HAP-1 (cell line): ENCODE measurements around the gene HTATSF1.

ENCODE experiments used
- DNase-seq, 2 experiments: peaks; one replicate each; pipeline ENCODE4 v3.0.0-alpha.2; 2016 to 2020; ENCODE audit warnings: low spot score in 2 of 2
- H3K27me3 ChIP-seq: fragments of 250-450 bp; sonication (Bioruptor Pico); 2 replicates; pipeline ENCODE4 v1.5.1; 2020; ENCODE audit warnings: low read depth, mild to moderate bottlenecking, moderate library complexity
- H3K36me3 ChIP-seq: fragments of 250-450 bp; sonication (Bioruptor Pico); replicated peaks from 2 replicates; pipeline ENCODE4 v1.5.1; 2020; ENCODE audit warnings: mild to moderate bottlenecking
- H3K4me1 ChIP-seq: fragments of 250-450 bp; sonication (Bioruptor Pico); 2 replicates; pipeline ENCODE4 v1.5.1; 2020; ENCODE audit warnings: mild to moderate bottlenecking
- H3K4me3 ChIP-seq: fragments of 250-450 bp; sonication (Bioruptor Pico); 2 replicates; pipeline ENCODE4 v1.5.1; 2020; ENCODE audit warnings: mild to moderate bottlenecking, moderate library complexity
- H3K9me3 ChIP-seq: fragments of 250-450 bp; sonication (Bioruptor Pico); 2 replicates; pipeline ENCODE4 v1.5.1; 2020; ENCODE audit warnings: mild to moderate bottlenecking, moderate library complexity
- in situ Hi-C: fragments of 300-500 bp; cut with MboI; formaldehyde crosslinking; loops from 3 replicates; pipeline ENCODE4 v1.14.3; 2020; ENCODE audit warnings: low sequenced_read_pairs, inconsistent platforms, mixed read lengths

The HTATSF1 gene

GRCh38 chrX:136476501-136476900, 20.9 kb upstream of the HTATSF1 start:
- Histone ChIP-seq H3K9me3 (no peaks in the 10 kb centered on the region), H3K4me1 (0 out of 2 replicates have a peak, but pooled peaks cover 6% of the 10 kb centered on the region), H3K4me3 (no peak overlapping the region), H3K36me3 (no peaks in the 10 kb centered on the region), H3K27me3 (no peaks in the 10 kb centered on the region)
- no peak for DNase-seq
- in situ Hi-C loops = no loop called here

GRCh38 chrX:136477026-136477425, 20.4 kb upstream of the HTATSF1 start:
- Histone ChIP-seq H3K9me3 (no peaks in the 10 kb centered on the region), H3K27me3 (no peaks in the 10 kb centered on the region), H3K4me3 (no peak overlapping the region), H3K4me1 (0 out of 2 replicates have a peak, but pooled peaks cover 6% of the 10 kb centered on the region), H3K36me3 (no peaks in the 10 kb centered on the region)
- in situ Hi-C loops = no loop called here
- DNase-seq = peak; percentile 20 to 55

- Histone ChIP-seq H3K27me3 (peaks cover 4% of the 10 kb centered on the region), H3K36me3 (no peaks in the 10 kb centered on the region), H3K4me3 (no peak overlapping the region), H3K4me1 (0 out of 2 replicates have a peak, but pooled peaks cover 6% of the 10 kb centered on the region), H3K9me3 (no peaks in the 10 kb centered on the region)
- in situ Hi-C loops = no loop called here
- DNase-seq = peak; percentile 52 to 54
These were observed 17.0 kb upstream of the HTATSF1 start for GRCh38 chrX:136480383-136480782.

- Histone ChIP-seq H3K4me1 (no peaks in the 10 kb centered on the region), H3K9me3 (no peaks in the 10 kb centered on the region), H3K27me3 (peaks cover 38% of the 10 kb centered on the region), H3K36me3 (no peaks in the 10 kb centered on the region), H3K4me3 (no peak within 1 kb of the TSS)
- no peak for DNase-seq
- in situ Hi-C loops = no loop called here
These were observed 9.7 kb upstream of the HTATSF1 start, which contains the start of gene BRS3 for GRCh38 chrX:136487647-136488046. Gene BRS3, plus strand, starts transcription at chrX:136487947. Its CDS starts 168 bp downstream, at chrX:136488115.

- in situ Hi-C loops = no loop called here
- Histone ChIP-seq H3K9me3 (no peaks in the 10 kb centered on the region), H3K27me3 (peaks cover 38% of the 10 kb centered on the region), H3K36me3 (no peaks in the 10 kb centered on the region), H3K4me1 (no peaks in the 10 kb centered on the region), H3K4me3 (no peak overlapping the region)
- no peak for DNase-seq
These were observed 8.7 kb upstream of the HTATSF1 start for GRCh38 chrX:136488706-136489105.

GRCh38 chrX:136491832-136492231, 5.6 kb upstream of the HTATSF1 start:
- Histone ChIP-seq H3K4me3 (no peak overlapping the region), H3K4me1 (peaks cover 5% of the 10 kb centered on the region), H3K36me3 (no peaks in the 10 kb centered on the region), H3K9me3 (no peaks in the 10 kb centered on the region), H3K27me3 (peaks cover 31% of the 10 kb centered on the region)
- in situ Hi-C loops = no loop called here
- no peak for DNase-seq

- no peak overlapping the region for H3K4me3 ChIP-seq
- H3K27me3 ChIP-seq = peaks cover 28% of the 10 kb centered on the region
- H3K36me3 ChIP-seq = no peaks in the 10 kb centered on the region
- peaks cover 5% of the 10 kb centered on the region for H3K4me1 ChIP-seq
- no peak for DNase-seq
- in situ Hi-C loops = no loop called here
- H3K9me3 ChIP-seq = no peaks in the 10 kb centered on the region
These were observed 4.4 kb upstream of the HTATSF1 start for GRCh38 chrX:136493011-136493410.

GRCh38 chrX:136495043-136495442, 2.3 kb upstream of the HTATSF1 start:
- Histone ChIP-seq H3K4me1 (peaks cover 17% of the 10 kb centered on the region), H3K27me3 (peaks cover 10% of the 10 kb centered on the region; the same call in 1 of the 2 replicates), H3K4me3 (no peak overlapping the region), H3K9me3 (no peaks in the 10 kb centered on the region), H3K36me3 (peaks cover 5% of the 10 kb centered on the region)
- in situ Hi-C loops = no loop called here
- DNase-seq = no peak

GRCh38 chrX:136496186-136496763, 1.1 kb upstream of the HTATSF1 start:
- peaks cover 17% of the 10 kb centered on the region for H3K4me1 ChIP-seq
- in situ Hi-C loops = no loop called here
- DNase-seq = no peak
- H3K36me3 ChIP-seq = peaks cover 16% of the 10 kb centered on the region
- peak overlapping the region; percentile 76 for H3K4me3 ChIP-seq
- H3K27me3 ChIP-seq = no peaks in the 10 kb centered on the region
- no peaks in the 10 kb centered on the region for H3K9me3 ChIP-seq

- peak; percentile 92 to 95 for DNase-seq
- in situ Hi-C loops = no loop called here
- peaks cover 22% of the 10 kb centered on the region for H3K36me3 ChIP-seq
These were observed 432 bp upstream of the HTATSF1 start for GRCh38 chrX:136496764-136497555.

GRCh38 chrX:136519069-136519468, 21.7 kb downstream of the HTATSF1 start:
- in situ Hi-C loops = no loop called here

More at GRCh38 chrX:136496764-136497555, 432 bp upstream of the HTATSF1 start:
- Histone ChIP-seq H3K27me3 (no peaks in the 10 kb centered on the region), H3K4me3 (peak overlapping the region; percentile 76), H3K4me1 (peaks cover 17% of the 10 kb centered on the region), H3K9me3 (no peaks in the 10 kb centered on the region)

GRCh38 chrX:136523770-136524169, 26.4 kb downstream of the HTATSF1 start:
- no peaks in the 10 kb centered on the region for H3K4me1 ChIP-seq
- no peaks in the 10 kb centered on the region for H3K36me3 ChIP-seq
- no peak for DNase-seq
- no peak overlapping the region for H3K4me3 ChIP-seq
- H3K9me3 ChIP-seq = no peaks in the 10 kb centered on the region
- in situ Hi-C loops = no loop called here
- peaks cover 8% of the 10 kb centered on the region for H3K27me3 ChIP-seq

More at GRCh38 chrX:136519069-136519468, 21.7 kb downstream of the HTATSF1 start:
- no peak for DNase-seq
- Histone ChIP-seq H3K36me3 (no peaks in the 10 kb centered on the region), H3K4me3 (no peak overlapping the region), H3K27me3 (peaks cover 10% of the 10 kb centered on the region), H3K9me3 (no peaks in the 10 kb centered on the region), H3K4me1 (no peaks in the 10 kb centered on the region)

GRCh38 chrX:136525738-136526606, 28.6 kb downstream of the HTATSF1 start:
- Histone ChIP-seq H3K4me3 (no peak overlapping the region), H3K4me1 (no peaks in the 10 kb centered on the region), H3K27me3 (peaks cover 6% of the 10 kb centered on the region), H3K36me3 (no peaks in the 10 kb centered on the region), H3K9me3 (no peaks in the 10 kb centered on the region)
- no peak for DNase-seq
- in situ Hi-C loops = no loop called here
